ENCODE measurements around the gene GPR119.
"Not testable (repeated sequence)": the region's sequence is repeated elsewhere in the genome, so short reads cannot be mapped to it uniquely, and the experiment has no call there.

The GPR119 gene

DNA sequence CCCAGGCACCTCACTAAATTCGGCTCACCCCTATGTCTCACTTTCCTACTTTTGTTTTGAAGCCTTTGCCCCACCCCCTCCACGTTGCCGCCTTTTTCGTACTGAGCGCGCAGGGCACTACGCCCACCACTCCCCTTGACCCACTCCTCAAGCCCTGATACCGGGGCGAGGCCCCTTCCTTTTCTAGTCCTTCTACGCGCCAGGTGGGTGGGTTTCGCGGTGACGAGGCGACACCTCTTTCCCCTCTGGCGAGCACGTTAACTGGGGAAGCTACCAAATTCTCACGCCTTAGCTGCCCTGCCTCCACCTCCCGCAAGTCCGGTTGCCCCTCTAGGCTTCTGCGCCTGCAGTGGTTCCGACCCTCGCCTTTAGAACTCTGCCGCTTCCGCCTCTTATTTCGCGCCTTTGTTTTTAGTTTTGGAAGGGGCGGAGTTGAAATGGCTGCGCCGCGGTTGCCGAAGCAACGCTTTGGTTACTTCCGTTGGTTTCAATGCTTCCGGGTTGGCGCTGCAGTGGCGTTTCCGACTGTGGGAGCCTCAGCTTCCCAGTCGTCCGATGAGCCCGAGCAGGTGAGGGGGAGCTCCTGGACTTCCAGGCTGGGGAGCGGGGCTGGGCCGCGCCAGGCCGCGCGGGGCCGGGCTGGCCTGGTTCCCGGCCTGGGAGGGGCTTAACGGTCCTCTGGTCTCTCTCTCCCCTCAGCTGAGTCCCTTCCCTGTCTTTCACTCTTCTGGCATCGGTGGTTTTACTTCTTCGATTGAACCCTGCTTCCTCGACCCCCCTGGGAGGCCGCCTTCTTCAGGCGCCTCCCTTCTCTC is 45.9 kb downstream of the GPR119 start, which contains the start of gene SLC25A14:
SLC25A14 (plus strand) TSS at position 512 of the 815 bp plus-strand sequence. CDS start 360 bp downstream, outside the sequence.
- DNase-seq (ENCODE audit: low spot score), result peak; percentile 83

DNA sequence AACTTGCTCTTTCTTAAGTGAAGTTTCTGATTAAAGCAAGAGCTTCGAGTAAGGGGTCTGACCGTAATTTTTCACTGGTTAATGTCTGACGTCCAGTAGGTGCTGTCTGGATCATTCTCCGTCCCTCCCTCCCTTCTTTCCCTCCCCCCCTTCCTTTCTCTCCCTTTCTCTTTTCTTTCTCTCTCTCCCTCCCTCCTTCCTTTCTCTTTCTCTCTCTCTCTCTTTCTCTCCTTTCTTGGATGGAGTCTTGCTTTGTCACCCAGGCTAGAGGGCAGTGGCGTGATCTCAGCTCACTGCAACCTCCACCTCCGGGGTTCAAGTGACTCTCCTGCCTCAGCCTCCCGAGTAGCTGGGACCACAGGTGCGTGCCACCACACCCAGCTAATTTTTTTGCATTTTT is 46.6 kb downstream of the GPR119 start:
- not testable (repeated sequence) for DNase-seq (ENCODE audit: low spot score)

DNA sequence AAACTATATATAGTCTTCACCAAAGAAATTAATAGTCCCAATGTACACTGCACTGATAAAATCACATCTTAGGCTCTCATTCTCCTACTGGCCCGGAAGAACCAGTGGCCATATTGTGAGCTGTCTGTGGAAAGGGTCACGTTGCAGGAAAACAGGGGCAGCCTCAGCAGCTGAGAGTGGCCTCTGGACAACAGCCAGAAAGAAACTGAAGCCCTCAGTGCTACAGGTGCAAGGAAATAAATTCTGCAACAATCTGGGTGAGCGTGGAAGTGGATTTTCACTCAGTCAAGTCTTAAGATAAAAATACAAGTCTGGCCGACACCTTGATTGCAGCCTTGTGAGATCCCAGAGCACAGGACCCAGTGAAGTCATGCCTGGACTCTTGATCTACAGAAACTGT is 48.9 kb downstream of the GPR119 start:
- no peak for DNase-seq (ENCODE audit: low spot score)

Data from kidney tubule cell (primary cell).